IMR-90 (cell line): ENCODE data around the gene NPEPL1. TPM values are rescaled to one million over a fixed set of nuclear protein-coding genes. Genes with fewer than 3 reads are reported as not detected.

Experiments
- ATAC-seq: fragments of 200-7000 bp; cut with Tn5 transposase; 2 replicates; pipeline ENCODE4 v1.9.1; 2020; ENCODE audit warnings: low read depth, mild to moderate bottlenecking, moderate library complexity
- BruUV-seq: library from RNA; stranded (reverse); fragments of 400-500 nt; replicated peaks from 2 replicates; lab custom pipeline; 2021; lab: Mats Ljungman, UMichigan
- CTCF ChIA-PET: fragments of 300-600 bp; formaldehyde crosslinking; extraction: SDS; loops from one replicate; lab custom pipeline; 2021; ENCODE audit warnings: antibody characterized with exemption; lab: Yijun Ruan, JAX
- POLR2A ChIA-PET: fragments of 300-600 bp; sonication (Branson Sonifier 250); formaldehyde crosslinking; loops from one replicate; lab custom pipeline; 2022; ENCODE audit warnings: antibody characterized with exemption; ENCODE audit not compliant: unreplicated experiment; lab: Charles Lee
- DNase-seq: peaks from one replicate; pipeline ENCODE4 v3.0.0; 2013
- H2AFZ ChIP-seq: replicated peaks from 2 replicates; pipeline ENCODE3; 2013; ENCODE audit warnings: low read length, mild to moderate bottlenecking; ENCODE audit not compliant: poor library complexity
- H2AK5ac ChIP-seq: 2 replicates; pipeline ENCODE4 v1.6.1; 2013; ENCODE audit warnings: low read depth, low read length, inconsistent platforms
- H2AK9ac ChIP-seq: replicated peaks from 2 replicates; pipeline ENCODE3; 2013; ENCODE audit warnings: mild to moderate bottlenecking, low read depth, low read length, moderate library complexity; ENCODE audit not compliant: poor library complexity
- H2BK120ac ChIP-seq: 2 replicates; pipeline ENCODE4 v1.6.1; 2013; ENCODE audit warnings: low read depth, low read length, inconsistent platforms
- H2BK15ac ChIP-seq: 3 replicates; pipeline ENCODE4 v1.6.1; 2013; ENCODE audit warnings: low read depth, low read length, inconsistent platforms
- H2BK20ac ChIP-seq: 2 replicates; pipeline ENCODE4 v1.6.1; 2013; ENCODE audit warnings: low read depth, mild to moderate bottlenecking, inconsistent platforms, low read length, moderate library complexity
- H2BK5ac ChIP-seq: 2 replicates; pipeline ENCODE4 v1.6.1; 2013; ENCODE audit warnings: mild to moderate bottlenecking, low read depth, low read length, inconsistent platforms; ENCODE audit not compliant: poor library complexity, severe bottlenecking
- H3K14ac ChIP-seq: replicated peaks from 2 replicates; pipeline ENCODE4 v1.6.1; 2013; ENCODE audit warnings: low read depth, low read length, inconsistent platforms
- H3K18ac ChIP-seq: 2 replicates; pipeline ENCODE4 v1.6.1; 2013; ENCODE audit warnings: low read depth, low read length, control low read depth
- H3K23ac ChIP-seq: 2 replicates; pipeline ENCODE4 v1.6.1; 2013; ENCODE audit warnings: low read depth, low read length, inconsistent platforms
- H3K27ac ChIP-seq: 2 replicates; pipeline ENCODE4 v1.5.1; 2013; ENCODE audit warnings: mild to moderate bottlenecking, control low read depth, low read length; ENCODE audit not compliant: insufficient read depth
- H3K27me3 ChIP-seq: 2 replicates; pipeline ENCODE4 v1.6.1; 2013; ENCODE audit warnings: low read length; ENCODE audit not compliant: control insufficient read depth, insufficient read depth
- H3K36me3 ChIP-seq: 2 replicates; pipeline ENCODE4 v1.6.1; 2013; ENCODE audit warnings: low read length, mixed read lengths; ENCODE audit not compliant: control insufficient read depth, insufficient read depth
- H3K4ac ChIP-seq: 2 replicates; pipeline ENCODE4 v1.6.1; 2013; ENCODE audit warnings: low read depth, low read length, inconsistent platforms
- H3K4me1 ChIP-seq: 2 replicates; pipeline ENCODE4 v1.6.1; 2013; ENCODE audit warnings: low read length, mixed read lengths; ENCODE audit not compliant: control insufficient read depth, insufficient read depth
- H3K4me2 ChIP-seq: 2 replicates; pipeline ENCODE4 v1.6.1; 2013; ENCODE audit warnings: low read depth, mild to moderate bottlenecking, control low read depth, low read length, moderate library complexity
- H3K4me3 ChIP-seq: 2 replicates; pipeline ENCODE4 v1.5.1; 2013; ENCODE audit warnings: low read depth, mild to moderate bottlenecking, control low read depth, low read length, moderate library complexity; ENCODE audit not compliant: insufficient read depth
- H3K56ac ChIP-seq: 2 replicates; pipeline ENCODE4 v1.6.1; 2013; ENCODE audit warnings: low read length, inconsistent platforms; ENCODE audit not compliant: insufficient read depth; ENCODE audit errors: extremely low read depth
- H3K79me1 ChIP-seq, 2 experiments: 2 replicates each; pipeline ENCODE4 v1.6.1; 2013; ENCODE audit warnings: low read length in 2 of 2, inconsistent platforms in 1 of 2, low read depth in 1 of 2
- H3K9ac ChIP-seq: 2 replicates; pipeline ENCODE4 v1.6.1; 2013; ENCODE audit warnings: low read depth, low read length, control low read depth
- H3K9me1 ChIP-seq: 2 replicates; pipeline ENCODE4 v1.6.1; 2013; ENCODE audit warnings: low read length, inconsistent platforms; ENCODE audit not compliant: insufficient read depth
- H3K9me3 ChIP-seq: 2 replicates; pipeline ENCODE4 v1.6.1; 2013; ENCODE audit warnings: low read length; ENCODE audit not compliant: control insufficient read depth, insufficient read depth
- H4K20me1 ChIP-seq: 2 replicates; pipeline ENCODE4 v1.6.1; 2013; ENCODE audit warnings: low read length, inconsistent platforms; ENCODE audit not compliant: insufficient read depth
- H4K5ac ChIP-seq: 2 replicates; pipeline ENCODE4 v1.6.1; 2013; ENCODE audit warnings: mild to moderate bottlenecking, low read depth, low read length, control low read depth
- H4K8ac ChIP-seq, 2 experiments: 2 replicates each; pipeline ENCODE4 v1.6.1; 2013; ENCODE audit warnings: low read depth in 2 of 2, low read length in 2 of 2, control low read depth in 1 of 2, inconsistent platforms in 1 of 2
- H4K91ac ChIP-seq: 2 replicates; pipeline ENCODE4 v1.6.1; 2013; ENCODE audit warnings: low read depth, low read length, inconsistent platforms; ENCODE audit not compliant: insufficient read depth
- MAFK ChIP-seq: IDR thresholded peaks from 2 replicates; pipeline ENCODE4 v1.6.1; 2012; ENCODE audit warnings: low read depth, low read length, improper control_type of control experiment
- MAZ ChIP-seq: IDR thresholded peaks from 2 replicates; pipeline ENCODE4 v1.6.1; 2012; ENCODE audit warnings: low read depth, mild to moderate bottlenecking, low read length, improper control_type of control experiment, moderate library complexity, borderline replicate concordance
- MXI1 ChIP-seq: IDR thresholded peaks from 2 replicates; pipeline ENCODE4 v1.6.1; 2012; ENCODE audit warnings: low read depth, mild to moderate bottlenecking, low read length, moderate library complexity, borderline replicate concordance
- NFE2L2 ChIP-seq: fragments of 150-350 bp; IDR thresholded peaks from 2 replicates; pipeline ENCODE4 v1.6.1; 2016; ENCODE audit warnings: low read depth, mild to moderate bottlenecking, low read length
- POLR2A ChIP-seq: IDR thresholded peaks from 2 replicates; pipeline ENCODE4 v1.6.1; 2012; ENCODE audit warnings: mild to moderate bottlenecking, low read depth, low read length
- RCOR1 ChIP-seq: IDR thresholded peaks from 2 replicates; pipeline ENCODE4 v1.6.1; 2012; ENCODE audit warnings: mild to moderate bottlenecking, low read length, improper control_type of control experiment; ENCODE audit not compliant: insufficient replicate concordance
- USF2 ChIP-seq: fragments of 150-350 bp; IDR thresholded peaks from 2 replicates; pipeline ENCODE4 v1.6.1; 2017; ENCODE audit warnings: mild to moderate bottlenecking, antibody characterized with exemption, low read length, low read depth
- WGBS, 2 experiments: methylation state at CpG; one replicate each; pipeline versions ENCODE4 v1.1.5 to v1.1.7; 2013; ENCODE audit warnings: missing lambda C conversion rate in 2 of 2; ENCODE audit not compliant: insufficient read length in 1 of 2; ENCODE audit errors: extremely low coverage in 2 of 2; 5-methylcytosine and 5-hydroxymethylcytosine counted together
- dilution Hi-C: fragments of 300-500 bp; cut with HindIII; formaldehyde crosslinking; loops from one replicate; pipeline ENCODE4 v1.14.3; 2018; ENCODE audit warnings: low sequenced_read_pairs; ENCODE audit not compliant: unreplicated experiment
- in situ Hi-C: fragments of 300-500 bp; cut with MboI; formaldehyde crosslinking; loops from 3 replicates; pipeline ENCODE4 v1.14.3; 2019; ENCODE audit warnings: low sequenced_read_pairs, inconsistent platforms, mixed read lengths
- intact Hi-C: fragments of 100-400 bp; cut with micrococcal nuclease; formaldehyde crosslinking; loops from 2 replicates; pipeline ENCODE4 v1.10.0; 2022
- polyA plus RNA-seq, 3 experiments: library from polyadenylated mRNA; depleted of rRNA; stranded (reverse); fragments of >200 nt; gene quantifications; 2 replicates each; pipeline ENCODE4 v1.2.3, GENCODE V29; 2012; ENCODE audit warnings: low replicate concordance in 1 of 3
- total RNA-seq: library from RNA; depleted of rRNA; stranded (reverse); fragments of >200 nt; gene quantifications from 2 replicates; pipeline ENCODE4 v1.2.3, GENCODE V29; 2012

The NPEPL1 gene
- total and polyA plus RNA-seq, 2 of the 4 experiments (the other 2 are of a cell fraction), result 6.3 to 10.4 TPM

- WGBS, 2 experiments, result 47% methylated on average over 40 of the region's 51 CpGs; no CpG with 5 or more reads in 1 of the 2 experiments
- Histone ChIP-seq H3K79me1 (peaks cover 6 to 21% of the 10 kb centered on the region in 2 experiments; a peak in 2 of 4 replicates), H2AK5ac (peak overlapping the region; percentile 75; the same call in 1 of the 2 replicates), H3K56ac (no peak overlapping the region), H3K9ac (peak overlapping the region; percentile 30), H3K4ac (peak overlapping the region; percentile 88), H4K5ac (peak overlapping the region; percentile 19), H3K4me3 (peak overlapping the region; percentile 43), H4K91ac (peak overlapping the region; percentile 82), H3K18ac (no peak overlapping the region; the same call in 1 of the 2 replicates), H2BK15ac (no peak overlapping the region), H3K27me3 (no peaks in the 10 kb centered on the region), H2AFZ (peak overlapping the region; percentile 96), H2AK9ac (peak overlapping the region; percentile 97), H3K4me2 (peak overlapping the region; percentile 54), H2BK120ac (0 out of 2 replicates have a peak overlapping the region, but pooled peaks have one; percentile 26), H3K23ac (peak overlapping the region; percentile 75; the same call in 1 of the 2 replicates), H4K20me1 (no peaks in the 10 kb centered on the region), H3K9me3 (no peaks in the 10 kb centered on the region), H3K14ac (peak overlapping the region; percentile 95), H3K27ac (peak overlapping the region; percentile 5; the same call in 1 of the 2 replicates), H3K9me1 (peaks cover 16% of the 10 kb centered on the region), H2BK20ac (no peak overlapping the region), H3K36me3 (peaks cover 18% of the 10 kb centered on the region; the same call in 1 of the 2 replicates), H4K8ac (peak overlapping the region; percentile 79 to 89; a peak in 3 of 4 replicates), H3K4me1 (peaks cover 19% of the 10 kb centered on the region), H2BK5ac (peak overlapping the region; percentile 48)
- no peak for DNase-seq
- ATAC-seq, result no peak
- BruUV-seq, result no TSS peak
- in situ Hi-C loops, result no loop called here
- intact Hi-C loops, result loop anchor here (5.0 kb wide), 2 partner anchors 159 to 211 kb away; partner anchors contain the start of genes GNAS and GNAS-AS1
- ChIA-PET POLR2A (no interaction called here), CTCF (no interaction called here)
- dilution Hi-C loops, result no loop called here
- TF ChIP-seq RCOR1 (no peak), MXI1 (no peak), USF2 (no peak), MAZ (no peak), POLR2A (no peak), MAFK (no peak), NFE2L2 (no peak)
Measured at GRCh38 chr20:58693226-58694006, 816 bp downstream of the NPEPL1 start.
